Body of pancreas (tissue), 4 donors: ENCODE data around the gene RAP1GDS1.

Experiments used
- POLR2A ChIP-seq, 3 donors: fragments of 450-650 bp; IDR thresholded peaks; one replicate each; pipeline ENCODE4 v1.6.1; 2016; ENCODE audit warnings: antibody characterized with exemption in 3 of 3, mild to moderate bottlenecking in 2 of 3
- TF ChIP-seq, protein P1 (sequence below), 7 experiments: fragments of 450-650 bp in 4 of 7; fragments of 200-600 bp in 3 of 7; sonication (generic) in 3 of 7; IDR thresholded peaks; one replicate each; pipeline ENCODE4 v1.5.1; 2016 to 2019; ENCODE audit warnings: antibody characterized with exemption in 7 of 7

- TF ChIP-seq, protein P1, sequence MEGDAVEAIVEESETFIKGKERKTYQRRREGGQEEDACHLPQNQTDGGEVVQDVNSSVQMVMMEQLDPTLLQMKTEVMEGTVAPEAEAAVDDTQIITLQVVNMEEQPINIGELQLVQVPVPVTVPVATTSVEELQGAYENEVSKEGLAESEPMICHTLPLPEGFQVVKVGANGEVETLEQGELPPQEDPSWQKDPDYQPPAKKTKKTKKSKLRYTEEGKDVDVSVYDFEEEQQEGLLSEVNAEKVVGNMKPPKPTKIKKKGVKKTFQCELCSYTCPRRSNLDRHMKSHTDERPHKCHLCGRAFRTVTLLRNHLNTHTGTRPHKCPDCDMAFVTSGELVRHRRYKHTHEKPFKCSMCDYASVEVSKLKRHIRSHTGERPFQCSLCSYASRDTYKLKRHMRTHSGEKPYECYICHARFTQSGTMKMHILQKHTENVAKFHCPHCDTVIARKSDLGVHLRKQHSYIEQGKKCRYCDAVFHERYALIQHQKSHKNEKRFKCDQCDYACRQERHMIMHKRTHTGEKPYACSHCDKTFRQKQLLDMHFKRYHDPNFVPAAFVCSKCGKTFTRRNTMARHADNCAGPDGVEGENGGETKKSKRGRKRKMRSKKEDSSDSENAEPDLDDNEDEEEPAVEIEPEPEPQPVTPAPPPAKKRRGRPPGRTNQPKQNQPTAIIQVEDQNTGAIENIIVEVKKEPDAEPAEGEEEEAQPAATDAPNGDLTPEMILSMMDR (IDR thresholded peaks at IDR 0.05) = no peak
- no peak for TF ChIP-seq POLR2A (IDR thresholded peaks at IDR 0.05)
These were observed 73.3 kb downstream of the RAP1GDS1 start for GRCh38 chr4:98334461-98334860.
